ENCODE results near the gene TOMM20L.

Gene TOMM20L

DNA sequence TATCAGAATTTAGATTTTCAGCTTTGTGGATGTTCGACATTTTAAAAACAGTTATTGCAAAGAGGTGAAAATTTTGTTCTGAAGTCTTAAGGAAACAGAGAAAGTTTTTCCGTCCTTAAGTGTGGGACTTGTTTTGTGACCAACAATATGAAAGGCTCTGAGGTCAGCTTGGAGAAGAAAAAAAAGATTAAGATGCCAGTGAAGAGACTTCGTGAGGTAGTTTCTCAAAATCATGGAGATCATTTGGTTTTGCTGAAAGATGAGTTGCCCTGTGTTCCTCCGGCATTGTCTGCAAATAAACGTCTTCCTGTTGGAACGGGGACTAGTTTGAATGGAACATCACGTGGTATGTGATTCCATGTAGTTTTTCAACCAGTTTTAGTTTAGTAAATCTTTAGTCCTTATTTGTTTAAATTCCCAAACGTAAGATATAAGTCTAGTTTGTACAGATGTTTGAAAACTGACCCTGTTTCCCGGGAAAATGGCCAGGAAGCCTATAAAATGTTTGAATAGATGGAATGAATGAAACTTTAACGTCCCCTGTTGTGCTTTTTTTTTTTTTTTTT, 32.5 kb downstream of the TOMM20L start:
- Histone ChIP-seq H3K9me3 (ENCODE audit: control insufficient read depth, insufficient read depth, low read length) (no peaks in the 10 kb centered on the region), H3K27me3 (ENCODE audit: control insufficient read depth, insufficient read depth, low read length) (no peaks in the 10 kb centered on the region), H3K4me1 (ENCODE audit: control insufficient read depth, insufficient read depth, low read length) (no peaks in the 10 kb centered on the region), H3K36me3 (ENCODE audit: control insufficient read depth, insufficient read depth, low read length) (peaks cover 3% of the 10 kb centered on the region), H3K9ac (ENCODE audit: low read depth, low read length) (no peak overlapping the region), H3K4me3 (ENCODE audit: low read depth, low read length) (peak overlapping the region; percentile 87)

DNA sequence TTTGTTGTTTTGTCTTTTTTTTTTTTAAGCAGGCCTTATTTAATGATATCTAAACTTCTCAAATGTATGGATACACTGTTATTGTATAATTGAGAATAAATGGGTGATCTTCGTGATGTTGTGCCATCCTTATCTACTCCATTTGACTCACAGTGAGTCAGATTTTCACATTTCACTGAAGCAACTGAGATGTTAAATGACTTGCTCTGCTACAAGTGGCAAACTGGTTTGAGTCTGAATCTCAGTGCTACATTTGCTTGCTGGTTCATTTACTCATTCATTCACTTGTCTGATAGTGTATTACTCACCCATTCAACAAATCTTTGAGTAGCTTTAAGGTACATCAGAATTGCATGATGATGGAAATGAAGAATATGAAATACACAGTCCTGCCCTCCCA, 34.4 kb downstream of the TOMM20L start:
- Histone ChIP-seq H3K4me3 (ENCODE audit: low read depth, low read length) (no peak overlapping the region), H3K36me3 (ENCODE audit: control insufficient read depth, insufficient read depth, low read length) (peaks cover 2% of the 10 kb centered on the region), H3K9ac (ENCODE audit: low read depth, low read length) (no peak overlapping the region), H3K27me3 (ENCODE audit: control insufficient read depth, insufficient read depth, low read length) (no peaks in the 10 kb centered on the region), H3K4me1 (ENCODE audit: control insufficient read depth, insufficient read depth, low read length) (no peaks in the 10 kb centered on the region), H3K9me3 (ENCODE audit: control insufficient read depth, insufficient read depth, low read length) (no peaks in the 10 kb centered on the region)

DNA sequence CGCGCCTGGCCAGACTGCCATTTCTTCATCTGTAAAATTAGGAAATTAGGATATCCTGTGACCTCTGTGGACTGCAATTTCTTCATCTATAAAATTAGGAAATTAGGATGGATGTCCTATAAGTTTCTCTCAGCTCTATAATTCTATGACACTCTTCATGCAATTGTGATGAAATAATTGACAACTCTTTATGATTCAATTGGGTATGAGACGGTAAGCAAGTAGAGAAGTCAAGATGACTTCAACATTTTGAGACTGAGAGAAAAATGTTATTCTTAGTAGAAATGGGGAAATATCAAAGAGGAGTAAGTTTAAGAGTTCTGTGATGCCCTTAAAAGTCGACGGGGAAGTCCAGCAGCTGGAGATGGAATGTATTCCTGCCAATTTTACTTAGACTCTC, 43.7 kb downstream of the TOMM20L start:
- no peak overlapping the region for H3K4me3 ChIP-seq (ENCODE audit: low read depth, low read length)
- H3K36me3 ChIP-seq (ENCODE audit: control insufficient read depth, insufficient read depth, low read length) = peaks cover 2% of the 10 kb centered on the region
- no peaks in the 10 kb centered on the region for H3K27me3 ChIP-seq (ENCODE audit: control insufficient read depth, insufficient read depth, low read length)
- no peaks in the 10 kb centered on the region for H3K9me3 ChIP-seq (ENCODE audit: control insufficient read depth, insufficient read depth, low read length)
- no peak overlapping the region for H3K9ac ChIP-seq (ENCODE audit: low read depth, low read length)
- no peaks in the 10 kb centered on the region for H3K4me1 ChIP-seq (ENCODE audit: control insufficient read depth, insufficient read depth, low read length)

DNA sequence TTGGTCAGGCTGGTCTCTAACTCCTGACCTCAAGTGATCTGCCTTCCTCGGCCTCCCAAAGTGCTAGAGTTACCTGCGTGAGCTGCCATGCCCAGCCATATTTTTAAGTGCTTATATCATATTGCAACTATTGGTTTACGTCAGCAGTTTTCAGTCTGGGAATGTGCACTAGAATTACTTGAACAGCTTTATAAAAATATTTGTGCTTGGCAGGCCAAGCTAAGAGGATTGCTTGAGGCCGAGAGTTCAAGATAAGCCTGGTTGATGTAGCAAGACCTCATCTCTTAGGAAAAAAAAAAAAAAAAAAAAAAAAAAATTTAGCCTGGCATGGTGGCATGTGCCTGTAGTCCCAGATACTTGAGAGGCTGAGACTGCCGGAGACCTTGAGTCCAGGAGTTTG, 48.9 kb downstream of the TOMM20L start:
- Histone ChIP-seq H3K9ac (ENCODE audit: low read depth, low read length) (no peak overlapping the region), H3K4me3 (ENCODE audit: low read depth, low read length) (no peak overlapping the region), H3K9me3 (ENCODE audit: control insufficient read depth, insufficient read depth, low read length) (no peaks in the 10 kb centered on the region), H3K4me1 (ENCODE audit: control insufficient read depth, insufficient read depth, low read length) (no peaks in the 10 kb centered on the region), H3K36me3 (ENCODE audit: control insufficient read depth, insufficient read depth, low read length) (no peaks in the 10 kb centered on the region), H3K27me3 (ENCODE audit: control insufficient read depth, insufficient read depth, low read length) (no peaks in the 10 kb centered on the region)

DNA sequence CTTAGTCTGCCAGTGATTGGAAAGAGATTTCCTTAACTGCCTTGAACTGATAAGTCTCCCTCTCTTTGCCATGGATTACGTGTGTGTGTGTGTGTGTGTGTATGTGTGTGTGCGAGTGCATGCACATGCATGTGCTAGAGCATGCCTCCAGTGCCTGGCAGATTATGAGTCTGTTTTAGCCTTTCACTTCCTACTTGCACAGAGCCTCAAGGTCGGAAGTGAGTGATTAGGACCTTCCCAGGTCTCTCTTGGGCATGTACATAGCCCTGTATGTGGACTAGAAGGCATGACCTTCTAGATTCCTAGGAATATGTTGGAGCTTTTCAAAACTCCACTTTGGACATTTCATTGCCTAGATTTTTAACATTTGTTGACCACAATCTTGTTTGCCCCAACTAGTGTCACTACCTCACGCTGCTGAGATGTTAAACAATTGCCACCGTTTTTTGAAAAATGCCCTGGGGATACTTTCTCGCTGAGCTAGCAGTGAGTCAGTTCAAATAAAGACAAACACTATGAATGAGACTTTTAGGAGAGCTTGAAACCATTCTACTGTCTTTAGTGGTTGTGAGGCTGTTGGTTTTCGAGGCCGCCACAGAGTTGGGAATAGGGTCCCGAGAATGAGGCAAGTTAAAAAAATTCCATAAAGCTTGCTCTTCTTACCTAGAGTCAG, 60.0 kb downstream of the TOMM20L start:
- no peaks in the 10 kb centered on the region for H3K4me1 ChIP-seq (ENCODE audit: control insufficient read depth, insufficient read depth, low read length)
- H3K9me3 ChIP-seq (ENCODE audit: control insufficient read depth, insufficient read depth, low read length) = no peaks in the 10 kb centered on the region
- no peaks in the 10 kb centered on the region for H3K27me3 ChIP-seq (ENCODE audit: control insufficient read depth, insufficient read depth, low read length)
- no peak overlapping the region for H3K9ac ChIP-seq (ENCODE audit: low read depth, low read length)
- no peak overlapping the region for H3K4me3 ChIP-seq (ENCODE audit: low read depth, low read length)
- H3K36me3 ChIP-seq (ENCODE audit: control insufficient read depth, insufficient read depth, low read length) = peaks cover 3% of the 10 kb centered on the region

Data from iPS-15b (cell line).